HCT116 (cell line): Measurements from ENCODE around the gene TCFL5. TPM values are rescaled to one million over a fixed set of nuclear protein-coding genes. Genes with fewer than 3 reads are reported as not detected.

Experiments
- ATAC-seq: fragments of 200-7000 bp; cut with Tn5 transposase; 2 replicates; pipeline ENCODE4 v1.9.1; 2020; ENCODE audit warnings: mild to moderate bottlenecking, moderate library complexity
- BruUV-seq: library from RNA; stranded (reverse); fragments of 400-500 nt; replicated peaks from 2 replicates; lab custom pipeline; 2021; lab: Mats Ljungman, UMichigan
- CTCF ChIA-PET: fragments of 300-600 bp; sonication (Branson Sonifier 250); formaldehyde crosslinking; loops from one replicate; lab custom pipeline; 2021; ENCODE audit warnings: antibody characterized with exemption; lab: Charles Lee
- POLR2A ChIA-PET: fragments of 300-600, 350-600 bp; sonication (Branson Sonifier 250); formaldehyde crosslinking; loops from one replicate; lab custom pipeline; 2021; ENCODE audit warnings: antibody characterized with exemption; lab: Charles Lee
- RAD21 ChIA-PET, 2 experiments: fragments of 300-600 bp; sonication (Branson Sonifier 250); formaldehyde crosslinking; loops; one replicate each; lab custom pipeline; 2023; ENCODE audit warnings: low total read pairs in 2 of 2; ENCODE audit not compliant: uncharacterized antibody in 2 of 2, unreplicated experiment in 2 of 2, low non-redundant PET in 1 of 2; lab: Charles Lee
- DNase-seq: peaks from one replicate; pipeline ENCODE4 v3.0.0-alpha.2; 2010; ENCODE audit warnings: low read depth, low spot score
- H2AFZ ChIP-seq: fragments of 200-600 bp; shearing (Covaris generic), sonication (generic); 2 replicates; pipeline ENCODE4 v1.6.1; 2017; ENCODE audit warnings: low read depth, mixed run types, mixed read lengths, antibody characterized with exemption, low read length; ENCODE audit not compliant: poor library complexity, severe bottlenecking
- H3K27ac ChIP-seq: 2 replicates; pipeline ENCODE4 v1.5.1; 2012; ENCODE audit warnings: low read depth, low read length
- H3K27me3 ChIP-seq: fragments of 200-600 bp; sonication (generic); 2 replicates; pipeline ENCODE4 v1.6.1; 2016; ENCODE audit warnings: mixed run types, low read length, mixed read lengths; ENCODE audit not compliant: insufficient read depth
- H3K36me3 ChIP-seq, 2 experiments: fragments of 200-500 bp in 1 of 2; fragments of 200-600 bp in 1 of 2; sonication (Bioruptor generic) in 1 of 2; sonication (generic) in 1 of 2; 2 replicates each; pipeline versions ENCODE4 v1.5.1 to v1.6.1; 2014 to 2016; ENCODE audit warnings: low read length in 2 of 2, inconsistent platforms in 1 of 2, mixed read lengths in 1 of 2, mixed run types in 1 of 2; ENCODE audit not compliant: insufficient read depth in 2 of 2, control insufficient read depth in 1 of 2
- H3K4me1 ChIP-seq, 2 experiments: fragments of 200-600 bp in 1 of 2; sonication (generic) in 1 of 2; 2 replicates each; pipeline versions ENCODE4 v1.5.1 to v1.6.1; 2012 to 2017; ENCODE audit warnings: low read length in 2 of 2, inconsistent platforms in 1 of 2, mild to moderate bottlenecking in 1 of 2, mixed read lengths in 1 of 2, mixed run types in 1 of 2, moderate library complexity in 1 of 2; ENCODE audit not compliant: insufficient read depth in 2 of 2, control insufficient read depth in 1 of 2
- H3K4me2 ChIP-seq: fragments of 200-600 bp; sonication (generic); 2 replicates; pipeline ENCODE4 v1.6.1; 2017; ENCODE audit warnings: mixed run types, low read length, mixed read lengths
- H3K4me3 ChIP-seq, 2 experiments: fragments of 200-600 bp in 1 of 2; sonication (generic) in 1 of 2; replicated peaks in 1 of 2; 2 replicates each; pipeline ENCODE4 v1.5.1; 2011 to 2016; ENCODE audit warnings: low read length in 2 of 2, control low read depth in 1 of 2, low read depth in 1 of 2, mild to moderate bottlenecking in 1 of 2, mixed read lengths in 1 of 2, mixed run types in 1 of 2
- H3K79me2 ChIP-seq: fragments of 200-600 bp; sonication (generic); 2 replicates; pipeline ENCODE4 v1.6.1; 2017; ENCODE audit warnings: mild to moderate bottlenecking, mixed run types, low read length, moderate library complexity, mixed read lengths; ENCODE audit not compliant: insufficient read depth
- H3K9ac ChIP-seq: fragments of 200-600 bp; sonication (generic); 2 replicates; pipeline ENCODE4 v1.6.1; 2016; ENCODE audit warnings: low read length, mixed read lengths
- H3K9me2 ChIP-seq: fragments of 200-600 bp; sonication (generic), shearing (Covaris generic); 2 replicates; pipeline ENCODE4 v1.6.1; 2017; ENCODE audit warnings: mixed run types, mild to moderate bottlenecking, moderate library complexity; ENCODE audit not compliant: insufficient read depth
- H3K9me3 ChIP-seq, 2 experiments: fragments of 200-500 bp in 1 of 2; fragments of 200-600 bp in 1 of 2; sonication (Bioruptor generic) in 1 of 2; sonication (generic) in 1 of 2; 2 replicates each; pipeline ENCODE4 v1.6.1; 2014 to 2017; ENCODE audit warnings: low read length in 2 of 2, mixed read lengths in 2 of 2, inconsistent platforms in 1 of 2, low read depth in 1 of 2, mild to moderate bottlenecking in 1 of 2, mixed run types in 1 of 2, moderate library complexity in 1 of 2; ENCODE audit not compliant: control insufficient read depth in 1 of 2, insufficient read depth in 1 of 2
- H4K20me1 ChIP-seq: fragments of 200-600 bp; sonication (generic), shearing (Covaris generic); 2 replicates; pipeline ENCODE4 v1.6.1; 2017; ENCODE audit warnings: mixed run types, mild to moderate bottlenecking, moderate library complexity; ENCODE audit not compliant: insufficient read depth
- ATF3 ChIP-seq: IDR thresholded peaks from 2 replicates; pipeline ENCODE4 v1.6.1; 2012
- CTCF ChIP-seq, 3 experiments: fragments of 200-600 bp in 1 of 3; sonication (generic) in 1 of 3; IDR thresholded peaks in 2 of 3; conservative IDR thresholded peaks in 1 of 3; 2 replicates each; pipeline ENCODE4 v1.5.1; 2012 to 2017; ENCODE audit warnings: low read depth in 2 of 3, low read length in 2 of 3, antibody characterized with exemption in 1 of 3, borderline replicate concordance in 1 of 3, control low read depth in 1 of 3, mild to moderate bottlenecking in 1 of 3, mixed read lengths in 1 of 3, mixed run types in 1 of 3, moderate library complexity in 1 of 3; ENCODE audit not compliant: insufficient read depth in 1 of 3
- EZH2phosphoT487 ChIP-seq: fragments of 200-600 bp; IDR thresholded peaks from 2 replicates; pipeline ENCODE4 v1.6.1; 2018; ENCODE audit warnings: antibody characterized with exemption, borderline replicate concordance
- FOSL1 ChIP-seq: IDR thresholded peaks from 2 replicates; pipeline ENCODE4 v1.6.1; 2012; ENCODE audit warnings: low read depth
- REST ChIP-seq: IDR thresholded peaks from 2 replicates; pipeline ENCODE4 v1.6.1; 2012; ENCODE audit warnings: low read depth
- SIN3A ChIP-seq: IDR thresholded peaks from 2 replicates; pipeline ENCODE4 v1.6.1; 2012; ENCODE audit warnings: low read depth
- SP1 ChIP-seq: IDR thresholded peaks from 2 replicates; pipeline ENCODE4 v1.6.1; 2012; ENCODE audit warnings: low read depth
- SRF ChIP-seq: IDR thresholded peaks from 2 replicates; pipeline ENCODE4 v1.6.1; 2012; ENCODE audit warnings: low read depth
- TCF7L2 ChIP-seq: IDR thresholded peaks from 2 replicates; pipeline ENCODE4 v1.7.0; 2011; ENCODE audit warnings: borderline replicate concordance, inconsistent platforms; ENCODE audit not compliant: insufficient read depth, insufficient read length; ENCODE audit errors: extremely low read depth
- intact Hi-C: fragments of 100-400 bp; cut with micrococcal nuclease; formaldehyde crosslinking; loops from 2 replicates; pipeline ENCODE4 v1.10.0; 2022
- total RNA-seq: library from RNA; stranded (reverse); gene quantifications from one replicate; pipeline ENCODE4 v1.2.1, GENCODE V29; 2021; ENCODE audit not compliant: unreplicated experiment

The TCFL5 gene
- total RNA-seq, 1 experiment from 2014 or later = 20.4 TPM

DNA sequence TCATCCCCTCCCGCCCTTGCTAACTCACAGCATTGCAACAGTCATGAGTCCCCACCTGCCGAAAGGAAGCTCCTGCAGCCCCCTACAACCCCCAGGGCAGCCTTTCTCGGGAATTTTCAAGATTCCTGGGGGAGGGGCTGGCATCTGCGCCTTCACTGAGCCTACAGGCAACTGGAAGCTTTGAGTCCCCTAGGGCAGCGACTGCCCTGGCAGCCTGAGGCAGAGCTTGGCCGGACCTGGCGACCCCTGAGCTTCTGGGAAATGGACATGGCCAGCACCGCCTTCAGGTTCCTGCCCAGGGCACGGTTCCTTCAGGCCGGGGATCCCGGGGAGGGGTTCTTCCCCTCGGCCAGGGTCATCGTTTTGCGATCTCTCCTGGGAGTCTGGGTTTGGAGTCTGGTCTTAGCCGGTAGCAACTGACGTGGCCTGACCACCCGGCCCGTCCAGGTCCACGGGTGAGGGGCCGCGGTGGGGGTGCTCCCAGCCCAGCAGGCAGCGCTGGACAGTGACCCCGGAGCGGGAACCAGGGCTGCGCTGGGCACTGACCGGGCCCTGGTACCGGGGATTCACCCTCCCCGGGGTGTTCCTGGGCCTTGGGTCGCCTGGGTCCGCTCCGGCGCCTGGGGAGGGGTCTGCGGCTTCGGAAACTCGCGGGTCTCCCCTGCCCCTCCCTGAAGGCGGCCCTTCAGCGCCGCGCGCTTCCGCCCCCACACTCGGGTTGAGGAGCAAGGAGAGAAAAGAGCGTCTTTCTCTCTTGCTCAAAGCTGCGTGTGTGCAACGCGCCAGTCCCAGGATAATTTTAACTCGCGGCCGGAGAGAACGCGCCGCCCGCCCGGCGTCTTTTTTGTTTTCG lies 45.4 kb downstream of the TCFL5 start:
- intact Hi-C loops = no loop called here

More for the DNA sequence above, 45.4 kb downstream of the TCFL5 start:
- H3K9me3 ChIP-seq = no peaks in the 10 kb centered on the region
- H3K9ac ChIP-seq = peak overlapping the region; percentile 56
- no peaks in the 10 kb centered on the region for H3K9me2 ChIP-seq
- RAD21 ChIA-PET = no interaction called here
- ATAC-seq (no peak), DNase-seq (no peak)
- TF ChIP-seq SRF (no peak), FOSL1 (no peak), SP1 (no peak), ATF3 (no peak), SIN3A (no peak), TCF7L2 (no peak), REST (no peak), CTCF (IDR thresholded peaks at IDR 0.05 in 2 of 3, conservative IDR thresholded peaks at IDR 0.05 in 1 of 3; ENCODE audit: borderline replicate concordance in 1 of 3, insufficient read depth in 1 of 3, low read depth in 2 of 3, low read length in 2 of 3) (no peak), EZH2phosphoT487 (no peak)
- peaks cover 5 to 9% of the 10 kb centered on the region in 2 experiments; a peak in 3 of 4 replicates for H3K36me3 ChIP-seq
- CTCF ChIA-PET = interaction anchor here (1.2 kb wide), 1 partner anchor 59 kb away, joined by 3 read pairs; no protein-coding TSS in a partner anchor
- no peaks in the 10 kb centered on the region for H3K79me2 ChIP-seq
- H4K20me1 ChIP-seq = no peaks in the 10 kb centered on the region
- H3K4me2 ChIP-seq = peak overlapping the region; percentile 72
- H3K27ac ChIP-seq = peak overlapping the region; percentile 64; the same call in 1 of the 2 replicates
- peak overlapping the region; percentile 35 to 45 for H3K4me3 ChIP-seq
- POLR2A ChIA-PET = interaction anchor here (0.9 to 1.3 kb wide), 2 partner anchors 12 to 59 kb away, joined by 3 read pairs; partner anchors contain the start of gene OGFR
- H3K4me1 ChIP-seq = peaks cover 49 to 58% of the 10 kb centered on the region in 2 experiments
- no peaks in the 10 kb centered on the region for H3K27me3 ChIP-seq
- BruUV-seq = no TSS peak
- no peak overlapping the region for H2AFZ ChIP-seq
